Fibroblast of skin of right quadriceps (primary cell): ENCODE results near the gene KIAA1328.

Source experiments
- DNase-seq: peaks from one replicate; pipeline ENCODE4 v3.0.0-alpha.2; 2013

KIAA1328 gene

GRCh38 chr18:36974686-36975085 is 145.8 kb downstream of the KIAA1328 start:
- no peak for DNase-seq

- DNase-seq = no peak
Observed at GRCh38 chr18:36977121-36977520, 148.2 kb downstream of the KIAA1328 start.

- DNase-seq = peak; percentile 35
Observed at GRCh38 chr18:36993068-36993467, 164.1 kb downstream of the KIAA1328 start.

GRCh38 chr18:37006742-37007141 is 177.8 kb downstream of the KIAA1328 start:
- DNase-seq = no peak

- no peak for DNase-seq
Observed at GRCh38 chr18:37012452-37012851, 183.5 kb downstream of the KIAA1328 start.

- DNase-seq = peak; percentile 6
Observed at GRCh38 chr18:37019157-37019827, 190.4 kb downstream of the KIAA1328 start.

- no peak for DNase-seq
Observed at GRCh38 chr18:37033419-37033818, 204.5 kb downstream of the KIAA1328 start.

- no peak for DNase-seq
Observed at GRCh38 chr18:37042381-37042780, 213.5 kb downstream of the KIAA1328 start.

- DNase-seq = no peak
Observed at GRCh38 chr18:37055137-37055802, 226.3 kb downstream of the KIAA1328 start.

GRCh38 chr18:37064187-37064586 is 235.3 kb downstream of the KIAA1328 start:
- no peak for DNase-seq

GRCh38 chr18:37065254-37065653 is 236.3 kb downstream of the KIAA1328 start:
- DNase-seq = no peak

GRCh38 chr18:37084912-37085311 is 256.0 kb downstream of the KIAA1328 start:
- no peak for DNase-seq

GRCh38 chr18:37085362-37085761 is 256.4 kb downstream of the KIAA1328 start:
- DNase-seq = no peak

GRCh38 chr18:37107748-37108522 is 279.0 kb downstream of the KIAA1328 start:
- no peak for DNase-seq

GRCh38 chr18:37122877-37123276 is 293.9 kb downstream of the KIAA1328 start:
- DNase-seq = no peak

- DNase-seq = peak; percentile 26
Observed at GRCh38 chr18:37124516-37124915, 295.6 kb downstream of the KIAA1328 start.

GRCh38 chr18:37135177-37135576 is 306.2 kb downstream of the KIAA1328 start:
- no peak for DNase-seq

- no peak for DNase-seq
Observed at GRCh38 chr18:37138456-37138855, 309.5 kb downstream of the KIAA1328 start.

GRCh38 chr18:37139876-37140275 is 310.9 kb downstream of the KIAA1328 start:
- DNase-seq = no peak

GRCh38 chr18:37144921-37145320 is 316.0 kb downstream of the KIAA1328 start:
- no peak for DNase-seq

GRCh38 chr18:37156330-37156942 is 327.5 kb downstream of the KIAA1328 start:
- DNase-seq = no peak

- no peak for DNase-seq
Observed at GRCh38 chr18:37160038-37160820, 331.3 kb downstream of the KIAA1328 start.

- DNase-seq = no peak
Observed at GRCh38 chr18:37161491-37161890, 332.6 kb downstream of the KIAA1328 start.
